ENCODE measurements around the gene USPL1. TPM values are rescaled to one million over a fixed set of nuclear protein-coding genes. Genes with fewer than 3 reads are reported as not detected.
"Not testable (repeated sequence)": the region's sequence is repeated elsewhere in the genome, so short reads cannot be mapped to it uniquely, and the experiment has no call there.

USPL1 gene
- total RNA-seq, 1 donor from 2014 or later = 14.2 TPM

DNA sequence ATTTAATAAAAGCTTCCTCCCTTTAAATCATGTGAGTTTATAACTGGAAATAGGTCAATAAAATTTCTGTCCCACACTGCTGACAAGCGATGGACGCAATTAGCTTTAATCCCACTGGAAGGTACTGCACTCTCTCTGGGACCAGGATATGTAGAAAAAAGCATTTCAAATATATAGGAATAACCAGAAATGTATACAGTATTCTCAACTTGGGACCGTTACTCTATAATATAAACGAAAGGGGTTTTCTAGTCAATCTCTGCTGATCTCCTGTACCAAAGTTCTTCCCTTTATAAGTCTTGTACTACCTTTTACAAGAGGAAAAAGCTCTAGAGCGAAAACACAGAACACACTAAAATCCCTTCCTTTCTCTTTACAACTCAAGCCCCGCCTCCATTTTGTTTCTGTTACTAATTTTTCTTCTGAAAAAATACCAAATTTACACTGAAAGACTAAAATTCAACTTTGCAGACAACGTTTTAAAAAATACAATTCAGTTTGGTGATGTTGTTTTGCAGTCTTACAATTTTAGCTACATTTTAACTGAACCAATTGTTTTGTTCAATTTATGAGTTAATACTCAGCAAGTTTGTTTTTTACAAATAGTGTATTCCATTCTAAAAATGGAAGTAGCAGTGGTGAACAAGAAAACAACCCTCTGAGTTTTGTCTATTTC is 1.7 kb upstream of the USPL1 start:
- DNase-seq (ENCODE audit: low read depth, low spot score) = no peak

DNA sequence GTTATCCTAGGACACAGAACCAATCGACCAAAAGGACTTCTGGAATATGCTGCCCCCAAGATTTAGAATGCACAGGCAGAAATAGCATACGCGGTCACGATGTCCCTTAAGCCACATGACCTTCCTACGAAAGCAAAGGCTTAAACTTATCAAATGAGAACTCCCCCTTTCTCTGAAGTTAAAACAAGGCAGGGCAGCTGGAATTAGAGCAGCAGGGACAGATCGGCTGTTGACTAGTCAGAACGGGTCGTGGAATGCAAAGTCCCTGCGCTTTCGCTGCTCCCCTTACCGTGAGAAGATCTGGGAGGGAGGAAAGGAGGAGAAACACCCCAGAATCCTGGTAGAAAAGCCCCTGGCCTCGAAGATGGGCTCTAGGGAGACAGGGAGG is 799 bp upstream of the USPL1 start:
- peak; percentile 78 for DNase-seq (ENCODE audit: low read depth, low spot score)

DNA sequence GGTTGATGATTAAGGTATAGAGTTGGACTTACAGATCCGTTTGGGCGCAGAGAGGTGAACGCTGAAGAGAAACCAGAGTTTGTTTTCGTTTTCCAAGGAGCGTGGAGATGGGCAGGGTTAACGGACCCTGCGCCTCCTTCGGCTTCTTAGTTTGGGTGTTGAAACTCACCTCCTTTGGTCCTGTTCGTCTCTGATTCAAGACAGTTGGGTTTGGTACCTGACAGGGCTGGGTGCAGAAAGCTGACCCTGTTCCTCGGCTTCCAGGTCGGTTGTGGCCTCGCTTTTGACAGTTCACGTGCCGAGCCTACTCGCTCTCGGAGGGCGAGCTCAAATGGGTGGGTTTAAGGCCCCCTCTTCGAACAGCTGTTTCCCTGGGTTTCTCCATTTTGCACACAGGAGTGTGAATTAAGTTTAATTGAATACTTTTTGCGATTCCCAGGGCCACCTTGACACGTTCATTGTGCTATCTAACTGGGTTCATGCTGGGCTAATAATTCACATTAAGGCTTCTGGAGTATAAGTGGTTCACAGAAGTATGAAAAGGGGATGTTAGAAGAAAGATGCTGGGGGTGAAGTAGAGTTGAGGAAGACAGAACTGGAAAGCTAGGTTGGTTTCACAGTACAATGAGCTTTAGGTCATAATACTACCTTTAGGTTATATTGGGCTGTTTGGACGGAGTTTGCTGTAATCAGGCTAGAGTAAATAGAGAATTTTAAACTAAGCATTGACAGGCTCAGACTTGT is 638 bp downstream of the USPL1 start:
- DNase-seq (ENCODE audit: low read depth, low spot score) = no peak

DNA sequence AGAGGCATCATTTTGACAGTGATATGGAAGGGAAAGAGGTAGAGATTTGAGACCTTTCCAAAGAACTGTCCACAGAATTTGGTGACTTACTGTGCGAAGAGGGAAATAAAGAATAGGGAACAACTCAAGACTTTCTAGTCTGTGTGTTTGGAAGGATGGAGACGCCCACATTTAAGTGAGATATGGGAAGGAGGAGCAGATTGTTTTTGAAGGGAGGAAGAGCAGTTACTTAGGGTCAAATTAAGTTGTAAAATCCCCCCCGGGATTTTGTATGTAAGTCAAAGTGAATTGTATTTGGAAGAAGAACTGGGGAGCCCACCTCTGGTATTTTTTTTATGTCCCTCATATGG is 1.2 kb downstream of the USPL1 start:
- no peak for DNase-seq (ENCODE audit: low read depth, low spot score)

DNA sequence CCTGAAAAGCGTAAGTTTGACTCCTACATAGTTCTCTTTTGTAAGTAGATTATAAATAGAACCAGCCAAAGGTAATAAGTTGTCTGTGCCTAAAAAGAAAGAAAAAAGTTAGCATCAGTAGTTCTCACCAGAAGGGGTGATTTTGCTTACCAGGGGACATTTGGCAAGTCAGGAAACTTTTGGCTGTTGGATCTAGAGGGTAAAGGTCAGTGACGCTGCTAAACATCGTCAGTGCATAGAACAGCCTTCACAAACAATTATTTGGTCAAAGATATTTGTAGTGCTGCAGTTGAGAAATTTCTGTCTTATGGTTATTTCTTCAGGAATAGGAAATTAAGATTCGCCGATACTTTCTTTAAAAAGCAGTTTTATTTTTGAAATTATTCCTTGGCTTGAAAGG is 2.0 kb downstream of the USPL1 start:
- no peak for DNase-seq (ENCODE audit: low read depth, low spot score)

DNA sequence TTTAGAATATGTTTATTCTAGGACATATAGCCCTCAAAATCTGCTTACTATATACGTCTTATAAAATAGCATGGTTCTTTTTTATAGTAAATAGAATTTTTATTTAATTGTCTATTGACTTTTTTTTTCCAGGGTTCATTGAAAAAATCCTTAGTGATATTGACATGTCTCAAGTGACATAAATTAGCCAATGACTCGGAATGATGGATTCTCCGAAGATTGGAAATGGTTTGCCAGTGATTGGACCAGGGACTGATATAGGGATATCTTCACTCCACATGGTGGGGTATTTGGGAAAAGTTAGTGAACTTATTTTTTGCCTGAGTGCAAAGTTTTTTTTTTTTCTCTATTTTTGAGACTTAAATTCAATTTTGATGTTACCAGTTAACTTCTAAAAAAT is 3.2 kb downstream of the USPL1 start:
- DNase-seq (ENCODE audit: low read depth, low spot score) = no peak

DNA sequence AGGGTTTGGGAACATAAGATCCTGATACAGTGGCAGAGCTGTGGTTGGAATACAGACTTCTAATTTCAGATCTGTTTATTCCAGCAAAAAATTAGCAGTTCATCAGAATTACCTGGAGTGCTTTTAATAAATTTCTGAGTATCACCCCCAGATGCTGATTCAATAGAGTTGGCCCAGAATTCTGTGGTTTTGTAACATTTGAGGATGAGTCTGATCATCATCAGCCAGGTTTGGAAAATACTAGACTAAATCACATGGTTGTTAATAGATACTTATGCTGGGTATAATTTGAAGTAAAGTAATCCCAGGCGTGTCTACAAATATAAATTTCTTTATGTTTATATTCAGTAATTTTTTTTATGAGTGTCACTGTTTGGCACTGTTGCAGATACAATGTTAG is 4.8 kb downstream of the USPL1 start:
- no peak for DNase-seq (ENCODE audit: low read depth, low spot score)

DNA sequence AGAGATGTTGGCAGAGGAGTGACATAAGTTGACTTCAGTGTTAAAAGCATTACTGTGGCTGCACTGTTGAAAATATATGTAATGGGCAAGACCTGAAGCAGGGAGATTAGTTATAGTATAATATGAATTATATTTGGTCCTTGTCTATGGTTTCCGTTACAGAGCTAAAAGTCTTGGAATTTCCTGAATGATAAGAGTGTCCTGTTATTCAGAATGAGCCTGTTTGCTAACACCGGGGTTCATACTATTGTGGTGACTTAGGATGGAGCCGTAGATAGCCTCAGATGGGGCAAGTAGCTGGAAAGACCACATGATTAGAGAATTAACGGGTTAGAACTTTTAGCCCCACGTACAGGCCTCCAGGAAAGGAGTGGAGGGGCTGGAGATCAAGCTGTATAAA is 5.7 kb downstream of the USPL1 start:
- DNase-seq (ENCODE audit: low read depth, low spot score) = peak; percentile 57

DNA sequence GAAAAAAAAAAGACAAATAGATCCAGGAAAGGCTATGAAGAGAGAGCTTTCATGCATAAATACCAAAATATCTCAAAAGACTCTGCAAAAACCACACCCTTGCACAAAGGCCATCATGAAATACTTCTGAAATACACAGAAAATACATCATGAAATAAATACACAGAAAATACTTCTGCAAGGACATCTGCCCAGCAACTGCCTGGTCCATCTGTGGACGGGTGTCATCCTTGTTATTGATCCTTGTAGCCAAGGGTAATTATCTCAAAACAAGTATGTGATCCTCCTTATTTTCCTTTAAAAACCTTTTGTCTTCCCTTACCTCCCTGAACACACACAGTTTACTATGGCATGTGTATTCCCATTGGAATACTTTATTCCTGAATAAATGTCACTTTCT is 6.9 kb downstream of the USPL1 start:
- no peak for DNase-seq (ENCODE audit: low read depth, low spot score)

DNA sequence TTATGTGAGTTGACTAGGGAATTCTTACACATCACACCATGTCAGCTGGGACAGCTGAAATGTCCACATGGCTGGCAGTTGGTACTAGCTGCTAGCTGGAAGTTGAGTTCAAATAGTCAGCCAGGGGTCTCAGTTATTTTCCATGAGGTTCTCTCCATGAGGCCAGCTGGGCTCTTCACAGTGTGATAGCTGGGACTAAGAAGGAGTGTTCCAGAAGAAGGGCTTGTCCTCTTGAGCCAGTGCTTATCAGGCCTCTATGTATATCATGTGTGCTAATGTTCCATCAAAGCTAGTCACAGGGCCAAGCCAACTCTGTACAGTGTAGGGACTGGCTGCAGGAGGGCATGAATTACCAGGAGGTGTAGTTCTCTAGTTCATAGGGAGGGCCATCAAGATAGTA is 11.8 kb downstream of the USPL1 start:
- DNase-seq (ENCODE audit: low read depth, low spot score) = no peak

DNA sequence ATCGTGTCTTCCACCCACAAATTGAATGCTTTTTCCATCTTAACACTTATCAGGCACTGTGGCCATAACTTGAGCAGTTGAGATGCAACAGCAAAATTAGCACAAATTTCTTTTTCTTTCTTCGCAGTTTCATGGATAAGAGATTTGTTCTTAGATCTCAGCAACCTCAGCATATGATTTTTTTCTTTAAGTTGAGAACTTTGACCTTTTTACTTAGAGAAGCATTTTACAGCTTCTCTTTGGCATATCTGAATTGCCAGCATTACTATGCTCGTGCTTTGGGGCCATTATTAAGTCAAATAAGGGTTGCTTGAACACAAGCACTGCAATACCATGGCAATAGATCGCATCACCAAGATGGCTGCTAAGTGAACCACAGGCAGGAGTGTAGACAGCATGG is 16.1 kb downstream of the USPL1 start:
- DNase-seq (ENCODE audit: low read depth, low spot score) = no peak

DNA sequence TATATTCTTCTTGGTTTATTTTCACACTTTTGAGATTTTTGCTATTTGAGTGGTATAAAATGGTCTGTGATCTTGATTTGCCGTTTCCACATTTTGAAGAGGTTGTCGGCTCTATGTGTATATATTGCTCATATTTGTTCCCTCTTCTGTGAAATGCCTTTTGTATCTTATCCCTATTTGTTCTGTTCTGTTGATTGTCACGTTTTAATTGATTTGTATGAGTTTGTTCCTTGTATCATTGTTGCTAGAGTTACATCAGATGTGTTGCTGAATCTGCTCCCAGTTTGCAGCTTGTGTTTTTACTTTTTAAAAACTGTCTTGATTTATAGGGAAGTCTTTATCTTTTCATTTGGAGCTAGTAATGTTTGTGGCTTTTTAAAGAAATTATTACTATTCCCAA is 17.1 kb downstream of the USPL1 start:
- no peak for DNase-seq (ENCODE audit: low read depth, low spot score)

DNA sequence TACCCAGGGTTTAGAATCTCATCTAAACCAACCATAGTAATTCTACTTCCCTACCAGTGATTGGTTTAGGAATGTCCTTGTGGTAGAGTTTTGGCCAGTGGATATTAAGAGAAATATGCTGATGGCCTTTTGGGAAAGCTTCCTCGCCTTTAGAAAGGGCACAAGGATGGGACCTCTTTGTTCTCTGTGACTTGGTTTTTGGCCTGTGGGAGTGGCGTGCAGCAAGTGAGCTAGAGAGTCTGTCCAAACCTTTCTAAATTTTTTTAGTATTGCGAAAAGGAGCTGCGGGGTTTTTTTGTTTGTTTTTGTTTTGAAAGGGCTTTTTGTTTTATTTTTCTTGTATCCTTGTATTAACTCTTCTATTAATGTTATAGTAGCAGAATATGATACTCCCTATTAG is 20.6 kb downstream of the USPL1 start:
- no peak for DNase-seq (ENCODE audit: low read depth, low spot score)

DNA sequence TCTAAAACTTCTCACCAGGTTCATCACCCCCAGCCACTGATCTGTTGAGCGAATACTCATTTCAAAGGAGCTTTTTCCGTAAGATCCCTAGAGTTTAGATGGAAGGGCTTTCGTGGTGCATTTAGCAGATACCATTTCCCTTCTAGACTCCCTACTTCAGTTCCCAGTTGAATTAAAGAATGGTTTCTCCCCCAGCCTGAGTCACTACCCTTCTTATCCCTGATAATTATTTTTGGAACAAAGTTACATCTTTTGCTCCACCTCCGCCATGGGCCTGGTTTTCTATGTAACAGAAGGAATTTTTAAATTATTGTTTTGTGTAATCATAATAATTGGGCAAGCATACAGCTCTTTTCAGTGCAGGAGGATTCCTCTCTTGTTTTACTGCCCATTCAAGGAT is 22.0 kb downstream of the USPL1 start:
- no peak for DNase-seq (ENCODE audit: low read depth, low spot score)

DNA sequence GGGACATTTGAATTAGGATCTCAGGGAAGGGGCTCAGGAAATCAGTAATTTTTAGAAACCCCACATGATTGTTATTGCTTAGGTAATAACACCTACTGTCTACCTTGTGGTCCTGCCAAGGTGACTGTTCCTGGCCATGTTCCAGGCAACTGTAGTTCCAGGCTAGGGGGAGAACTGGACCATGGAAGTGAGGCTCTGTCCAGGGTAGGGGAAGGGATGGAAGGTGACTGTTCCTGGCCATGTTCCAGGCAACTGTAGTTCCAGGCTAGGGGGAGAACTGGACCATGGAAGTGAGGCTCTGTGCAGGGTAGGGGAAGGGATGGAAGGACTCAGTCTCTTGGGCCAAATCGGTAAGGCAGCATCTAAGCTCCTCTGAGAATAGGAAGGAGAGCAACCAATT is 23.5 kb downstream of the USPL1 start:
- not testable (repeated sequence) for DNase-seq (ENCODE audit: low read depth, low spot score)

DNA sequence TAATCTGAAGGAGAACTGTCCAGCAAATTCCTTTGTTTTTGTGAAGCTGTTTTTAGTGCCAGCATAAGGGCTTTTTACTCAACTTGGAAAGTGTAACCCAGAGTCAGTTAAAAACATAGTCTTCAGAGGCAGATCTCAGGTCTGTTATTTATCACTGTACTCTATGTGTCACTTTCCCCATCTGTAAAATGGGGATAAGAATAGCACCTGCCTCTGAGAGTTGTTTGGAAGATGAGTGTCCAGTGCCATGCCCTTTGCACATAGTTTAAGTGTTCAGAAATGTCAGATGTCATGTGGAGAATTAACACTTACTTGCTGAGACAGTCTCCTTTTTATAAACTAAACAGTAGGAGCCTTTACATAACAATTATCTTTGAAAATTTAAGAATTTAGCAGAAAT is 27.9 kb downstream of the USPL1 start:
- no peak for DNase-seq (ENCODE audit: low read depth, low spot score)

DNA sequence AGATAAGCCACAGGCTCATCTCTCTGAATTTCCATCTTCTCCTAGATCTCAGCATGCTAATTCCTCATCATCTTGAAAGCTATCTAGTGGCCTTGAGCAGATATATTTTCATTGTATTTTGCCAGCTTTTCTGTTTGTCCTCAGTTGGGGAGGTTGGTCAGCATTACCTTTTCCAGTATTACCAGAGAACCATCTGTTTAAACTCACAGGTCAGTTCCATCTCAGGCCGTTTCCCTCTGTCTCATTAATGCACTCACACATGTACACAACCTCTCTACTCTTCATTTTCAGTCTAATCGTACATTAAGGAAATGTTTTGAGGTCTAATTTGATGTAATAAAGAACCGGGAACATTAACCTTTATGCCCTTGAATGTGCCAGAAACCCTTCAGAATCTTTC is 29.7 kb downstream of the USPL1 start:
- DNase-seq (ENCODE audit: low read depth, low spot score) = no peak

DNA sequence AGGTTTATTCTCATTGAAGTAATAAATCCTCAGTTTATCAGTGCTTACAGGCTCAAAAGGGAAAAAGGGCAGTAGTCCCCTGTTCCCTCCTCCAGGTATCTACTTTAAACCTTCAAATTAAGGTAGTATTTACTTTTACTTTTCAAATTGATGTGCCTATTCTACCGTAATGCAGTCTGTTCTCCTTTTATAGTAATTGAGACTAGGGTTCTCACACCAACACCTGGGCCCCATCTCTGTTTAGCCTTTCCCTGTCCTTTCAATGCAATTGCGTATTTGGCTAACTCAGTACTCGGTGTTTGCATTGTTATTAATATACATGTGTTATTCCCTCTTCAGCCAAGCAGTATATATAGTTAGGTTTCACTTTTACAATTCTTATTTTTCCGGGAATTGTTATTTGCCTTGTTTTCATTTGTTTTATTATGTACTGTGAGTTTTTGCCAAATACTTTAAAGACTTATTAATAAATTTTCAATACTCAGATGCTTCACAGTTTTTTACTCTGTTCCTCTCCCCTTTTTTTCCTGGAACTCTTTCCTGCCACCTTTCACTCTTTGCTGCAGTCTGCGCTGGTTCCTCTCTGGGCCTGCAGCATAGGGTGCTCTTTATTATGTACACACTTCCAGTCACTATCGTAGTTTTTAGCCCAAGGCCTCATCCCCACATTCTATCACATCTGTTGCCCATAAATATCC is 30.3 kb downstream of the USPL1 start:
- no peak for DNase-seq (ENCODE audit: low read depth, low spot score)

DNA sequence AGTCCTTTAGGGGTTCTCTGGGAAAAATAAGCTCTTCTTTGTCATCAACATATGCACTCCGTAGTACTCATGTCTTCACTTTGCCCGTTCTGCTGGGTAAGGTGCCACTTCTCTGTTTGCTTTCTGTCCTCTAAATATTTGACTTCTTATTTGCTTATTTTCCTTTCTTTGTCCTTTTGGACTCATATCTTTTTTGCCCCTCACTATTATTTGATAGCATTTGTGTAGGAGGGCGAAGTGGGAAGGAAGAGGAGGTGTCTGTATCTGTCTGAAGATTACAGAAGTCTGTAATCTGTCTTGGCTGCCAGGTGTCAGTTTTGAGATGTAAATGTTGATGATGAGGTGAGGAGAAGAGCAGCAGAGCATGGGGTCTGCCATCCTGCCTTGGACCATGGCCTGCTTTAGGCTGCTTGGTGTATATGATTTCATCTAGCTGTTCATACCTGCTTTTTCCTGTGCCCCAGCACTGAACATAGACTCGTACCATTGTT is 30.8 kb downstream of the USPL1 start:
- no peak for DNase-seq (ENCODE audit: low read depth, low spot score)

DNA sequence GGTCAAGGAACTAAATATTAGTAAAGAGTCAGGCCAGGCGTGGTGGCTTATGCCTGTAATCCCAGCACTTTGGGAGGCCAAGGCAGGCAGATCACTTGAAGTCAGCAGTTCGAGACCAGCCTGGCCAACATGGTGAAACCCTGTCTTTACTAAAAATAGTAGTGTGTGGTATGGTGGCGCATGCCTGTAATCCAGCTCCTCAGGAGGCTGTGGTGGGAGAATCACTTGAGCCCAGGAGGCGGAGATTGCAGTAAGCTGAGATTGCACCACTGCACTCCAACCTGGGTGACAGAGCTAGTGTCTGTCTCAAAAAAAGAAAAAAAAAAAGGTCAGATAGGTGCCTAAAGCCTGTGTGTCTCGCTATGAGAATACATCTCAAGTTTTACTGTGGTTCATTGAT is 33.9 kb downstream of the USPL1 start:
- not testable (repeated sequence) for DNase-seq (ENCODE audit: low read depth, low spot score)

DNA sequence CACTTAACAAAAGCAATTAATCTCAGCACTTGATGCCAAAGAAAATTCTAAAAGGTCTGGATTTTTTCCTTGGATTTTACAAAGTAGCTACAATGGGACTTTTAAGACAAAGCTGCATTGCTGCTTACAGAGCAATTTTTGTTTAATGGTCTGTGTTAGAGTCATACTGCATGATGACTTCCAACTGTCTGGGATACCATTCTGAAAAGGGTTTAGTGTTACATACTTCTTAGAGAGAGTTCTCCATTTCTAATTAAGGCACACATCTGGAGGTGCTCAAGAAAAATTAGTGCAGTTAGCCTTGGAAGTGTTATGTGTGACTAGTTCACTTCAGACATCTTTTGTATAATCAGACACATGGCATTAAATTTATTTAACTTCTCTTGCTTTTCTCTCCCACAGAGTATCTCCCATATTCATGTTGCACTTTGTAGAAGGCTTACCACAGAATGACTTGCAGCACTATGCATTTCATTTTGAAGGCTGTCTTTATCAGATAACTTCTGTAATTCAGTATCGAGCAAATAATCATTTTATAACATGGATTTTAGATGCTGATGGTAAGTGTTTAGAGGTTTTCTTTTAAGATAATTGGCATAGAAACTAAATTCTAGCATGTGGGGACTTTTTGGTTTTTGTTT is 35.1 kb downstream of the USPL1 start:
- no peak for DNase-seq (ENCODE audit: low read depth, low spot score)

DNA sequence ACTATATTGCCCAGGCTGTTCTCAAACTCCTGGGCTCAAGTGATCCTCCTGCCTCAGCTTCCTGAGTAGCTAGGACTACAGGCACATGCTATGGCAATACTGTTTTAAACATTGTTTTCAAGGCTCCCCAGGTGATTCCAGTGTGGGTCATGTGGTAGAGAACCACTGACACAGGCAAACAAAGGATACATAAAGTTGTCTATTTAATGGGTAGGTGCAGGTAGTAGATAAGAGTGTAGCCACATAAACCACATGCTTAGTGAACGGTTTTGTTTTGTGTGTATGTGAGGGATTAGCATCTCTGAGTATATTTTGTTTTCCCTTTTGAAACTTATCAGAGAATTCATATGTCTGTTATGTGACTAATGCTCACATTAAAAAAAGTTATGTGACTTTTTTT is 36.7 kb downstream of the USPL1 start:
- DNase-seq (ENCODE audit: low read depth, low spot score) = no peak

Data from pulmonary artery endothelial cell (primary cell).